GM12878 (cell line): ENCODE measurements around the gene RNF113A. TPM values are rescaled to one million over a fixed set of nuclear protein-coding genes. Genes with fewer than 3 reads are reported as not detected.

ENCODE experiments used
- ATAC-seq: fragments of 200-7000 bp; cut with Tn5 transposase; 3 replicates; pipeline ENCODE4 v1.9.1; 2020; ENCODE audit warnings: mild to moderate bottlenecking, moderate library complexity
- BruUV-seq: library from RNA; stranded (reverse); fragments of 400-500 nt; replicated peaks from 2 replicates; lab custom pipeline; 2021; lab: Mats Ljungman, UMichigan
- CTCF ChIA-PET: fragments of 300-600 bp; sonication (Branson Sonifier 250); formaldehyde crosslinking; extraction: SDS; loops from one replicate; lab custom pipeline; 2021; ENCODE audit warnings: inconsistent platforms; lab: Yijun Ruan, JAX
- POLR2A ChIA-PET: fragments of 350-600 bp; formaldehyde crosslinking; extraction: SDS; loops from one replicate; lab custom pipeline; 2021; ENCODE audit warnings: inconsistent platforms; lab: Charles Lee
- RAD21 ChIA-PET: fragments of 300-600 bp; sonication (Branson Sonifier 250); formaldehyde crosslinking; loops from one replicate; lab custom pipeline; 2023; ENCODE audit warnings: antibody characterized with exemption; ENCODE audit not compliant: unreplicated experiment; lab: Charles Lee
- SMC1A ChIA-PET: fragments of 300-600 bp; sonication (Branson Sonifier 250); formaldehyde crosslinking; loops from one replicate; lab custom pipeline; 2023; ENCODE audit not compliant: unreplicated experiment, uncharacterized antibody; lab: Charles Lee
- DNase-seq: peaks from one replicate; pipeline ENCODE4 v3.0.0-alpha.2; 2011; ENCODE audit warnings: low read depth, low spot score
- FAIRE-seq: peaks from 3 replicates; lab custom pipeline; 2011; peaks lifted over from hg19 to GRCh38; lab: Jason Lieb, UNC
- H2AFZ ChIP-seq: 2 replicates; pipeline ENCODE4 v1.6.0; 2011; ENCODE audit warnings: low read depth, low read length, control low read depth; ENCODE audit not compliant: control insufficient read depth
- H3K27ac ChIP-seq: 2 replicates; pipeline ENCODE4 v1.5.1; 2011; ENCODE audit warnings: control low read depth; ENCODE audit not compliant: control insufficient read depth, insufficient read depth
- H3K27me3 ChIP-seq, 2 experiments: replicated peaks in 1 of 2; 2 replicates each; pipeline versions ENCODE4 v1.6.0 to v1.6.1; 2011; ENCODE audit warnings: low read length in 1 of 2; ENCODE audit not compliant: control insufficient read depth in 2 of 2, insufficient read depth in 2 of 2
- H3K36me3 ChIP-seq, 2 experiments: 2 replicates each; pipeline ENCODE4 v1.5.1; 2011; ENCODE audit warnings: low read length in 1 of 2; ENCODE audit not compliant: control insufficient read depth in 2 of 2, insufficient read depth in 2 of 2
- H3K4me1 ChIP-seq: 2 replicates; pipeline ENCODE4 v1.6.1; 2011; ENCODE audit warnings: mild to moderate bottlenecking, low read length, moderate library complexity, mixed read lengths; ENCODE audit not compliant: control insufficient read depth, insufficient read depth
- H3K4me2 ChIP-seq: 2 replicates; pipeline ENCODE4 v1.6.0; 2011; ENCODE audit warnings: control low read depth; ENCODE audit not compliant: control insufficient read depth, insufficient read depth
- H3K4me3 ChIP-seq: fragments of 200-600 bp; sonication (generic); 2 replicates; pipeline ENCODE4 v1.5.1; 2016
- H3K79me2 ChIP-seq: 2 replicates; pipeline ENCODE4 v1.6.0; 2011; ENCODE audit warnings: low read length; ENCODE audit not compliant: control insufficient read depth, insufficient read depth
- H3K9ac ChIP-seq: 2 replicates; pipeline ENCODE4 v1.8.0; 2011; ENCODE audit warnings: low read length, control low read depth, mixed read lengths; ENCODE audit not compliant: control insufficient read depth, insufficient read depth
- H3K9me3 ChIP-seq: replicated peaks from 3 replicates; pipeline ENCODE4 v1.5.1; 2011; ENCODE audit warnings: mild to moderate bottlenecking, low read length; ENCODE audit not compliant: control insufficient read depth, insufficient read depth
- H4K20me1 ChIP-seq: 2 replicates; pipeline ENCODE4 v1.6.0; 2011; ENCODE audit not compliant: control insufficient read depth, insufficient read depth
- EP300 ChIP-seq, 2 experiments: fragments of 150-350 bp in 1 of 2; IDR thresholded peaks; 2 replicates each; pipeline ENCODE4 v1.6.1; 2011 to 2012; ENCODE audit warnings: low read depth in 2 of 2, low read length in 2 of 2, borderline replicate concordance in 1 of 2, improper control_type of control experiment in 1 of 2, inconsistent platforms in 1 of 2; ENCODE audit not compliant: control insufficient read depth in 1 of 2
- ESRRA ChIP-seq: IDR thresholded peaks from 2 replicates; pipeline ENCODE4 v1.6.1; 2012; ENCODE audit warnings: mild to moderate bottlenecking, low read length, improper control_type of control experiment
- ETV6 ChIP-seq, 2 experiments: fragments of 450-650 bp in 1 of 2; IDR thresholded peaks in 1 of 2; conservative IDR thresholded peaks in 1 of 2; 2 replicates each; pipeline ENCODE4 v1.6.1; 2014; ENCODE audit warnings: antibody characterized with exemption in 1 of 2, borderline replicate concordance in 1 of 2, low read depth in 1 of 2, mild to moderate bottlenecking in 1 of 2, moderate library complexity in 1 of 2
- IRF4 ChIP-seq: IDR thresholded peaks from 2 replicates; pipeline ENCODE4 v1.6.1; 2011; ENCODE audit warnings: low read depth, low read length
- KAT2A ChIP-seq: conservative IDR thresholded peaks from 2 replicates; pipeline ENCODE4 v1.6.1; 2011; ENCODE audit warnings: low read depth, low read length; ENCODE audit not compliant: control insufficient read depth
- MEF2A ChIP-seq: IDR thresholded peaks from 2 replicates; pipeline ENCODE4 v1.6.1; 2011; ENCODE audit warnings: low read depth, mild to moderate bottlenecking, low read length, moderate library complexity; ENCODE audit not compliant: insufficient read depth
- MTA2 ChIP-seq: fragments of 450-650 bp; IDR thresholded peaks from 2 replicates; pipeline ENCODE4 v1.6.1; 2016; ENCODE audit warnings: low read depth, mild to moderate bottlenecking, moderate library complexity
- NFYA ChIP-seq: IDR thresholded peaks from 2 replicates; pipeline ENCODE4 v1.6.1; 2011; ENCODE audit warnings: low read depth, mild to moderate bottlenecking, low read length, improper control_type of control experiment, borderline replicate concordance
- RCOR1 ChIP-seq: conservative IDR thresholded peaks from 2 replicates; pipeline ENCODE4 v1.6.1; 2012; ENCODE audit warnings: low read depth, low read length, improper control_type of control experiment
- SMARCA5 ChIP-seq: fragments of 450-650 bp; IDR thresholded peaks from 2 replicates; pipeline ENCODE4 v1.6.1; 2017; ENCODE audit warnings: mild to moderate bottlenecking
- SREBF1 ChIP-seq: IDR thresholded peaks from 2 replicates; pipeline ENCODE4 v1.6.1; 2012; ENCODE audit warnings: mild to moderate bottlenecking, low read length
- SREBF2 ChIP-seq: IDR thresholded peaks from 2 replicates; pipeline ENCODE4 v1.6.1; 2012; ENCODE audit warnings: mild to moderate bottlenecking, low read length
- WRNIP1 ChIP-seq: IDR thresholded peaks from 2 replicates; pipeline ENCODE4 v1.6.1; 2011; ENCODE audit warnings: low read depth, low read length, improper control_type of control experiment, borderline replicate concordance
- ZBED1 ChIP-seq: IDR thresholded peaks from 2 replicates; pipeline ENCODE4 v1.6.1; 2016; ENCODE audit warnings: borderline replicate concordance
- ZBTB4 ChIP-seq: fragments of 450-650 bp; formaldehyde crosslinking; IDR thresholded peaks from 2 replicates; pipeline ENCODE4 v1.4.0; 2022; ENCODE audit warnings: mild to moderate bottlenecking, moderate library complexity
- ZZZ3 ChIP-seq: IDR thresholded peaks from 2 replicates; pipeline ENCODE4 v1.6.1; 2011; ENCODE audit warnings: low read depth; ENCODE audit not compliant: control insufficient read depth, insufficient read length
- WGBS: methylation state at CpG from one replicate; pipeline ENCODE4 v1.1.6; 2016; ENCODE audit warnings: low lambda C conversion rate; ENCODE audit not compliant: insufficient replicate concordance, insufficient coverage; ENCODE audit errors: missing lambda C conversion rate; 5-methylcytosine and 5-hydroxymethylcytosine counted together
- in situ Hi-C: fragments of 300-500 bp; cut with MboI; formaldehyde crosslinking; loops from 9 replicates; pipeline ENCODE4 v1.14.3; 2018; ENCODE audit warnings: mixed read lengths
- intact Hi-C: fragments of 100-400 bp; cut with micrococcal nuclease; formaldehyde crosslinking; loops from one replicate; pipeline ENCODE4 v1.14.2; 2022; ENCODE audit not compliant: unreplicated experiment
- polyA plus RNA-seq, 11 experiments: library from polyadenylated mRNA; depleted of rRNA in 4 of 11; unstranded in 6 of 11; stranded (reverse) in 5 of 11; fragments of >200 nt; fragmentation: Nextera tagmentation in 4 of 11; fragmentation: Illumina TruSeq in 1 of 11; extraction: Ambion mirVana in 4 of 11; extraction: Trizol in 1 of 11; gene quantifications; 1 replicate in 1 of 11; 2 replicates in 10 of 11; pipeline versions ENCODE4 v1.2.1 to v1.2.3, GENCODE V29; 2011 to 2016; ENCODE audit warnings: inconsistent platforms in 2 of 11, missing spikeins in 2 of 11, low read depth in 1 of 11
- total RNA-seq, 4 experiments: library from RNA; depleted of rRNA in 3 of 4; stranded (reverse); fragments of >200 nt in 3 of 4; fragmentation: Illumina TruSeq in 1 of 4; extraction: Trizol in 1 of 4; gene quantifications; 2 replicates each; pipeline versions ENCODE4 v1.2.1 to v1.2.3, GENCODE V29; 2013 to 2021

The RNF113A gene
- total and polyA plus RNA-seq, 10 of the 15 experiments (the other 5 are each of a cell fraction or from before 2014, with no cell fraction given) = 20.6 to 33.1 (median 23.4) TPM

GRCh38 chrX:119899125-119899524, 27.6 kb upstream of the RNF113A start:
- Histone ChIP-seq H3K4me2 (no peak overlapping the region), H2AFZ (no peak overlapping the region), H3K9ac (no peak overlapping the region), H3K4me1 (no peaks in the 10 kb centered on the region), H3K4me3 (no peak overlapping the region), H3K79me2 (no peaks in the 10 kb centered on the region), H3K9me3 (no peaks in the 10 kb centered on the region), H4K20me1 (no peaks in the 10 kb centered on the region), H3K27ac (no peak overlapping the region), H3K27me3 (no peaks in the 10 kb centered on the region), H3K36me3 (no peaks in the 10 kb centered on the region)
- DNase-seq (no peak), ATAC-seq (no peak), FAIRE-seq (no peak)
- in situ Hi-C loops (no loop called here), intact Hi-C loops (no loop called here)
- POLR2A ChIA-PET = no interaction called here
- no peak for TF ChIP-seq WRNIP1
- TF ChIP-seq ETV6 (conservative IDR thresholded peaks at IDR 0.05 in 1 of 2, IDR thresholded peaks at IDR 0.05 in 1 of 2; ENCODE audit: borderline replicate concordance in 1 of 2, low read depth in 1 of 2) = no peak
- TF ChIP-seq MTA2 = no peak
- no peak for TF ChIP-seq ESRRA
- no peak for TF ChIP-seq ZZZ3
- no peak for TF ChIP-seq SREBF2
- no peak for TF ChIP-seq IRF4
- TF ChIP-seq RCOR1 = no peak
- TF ChIP-seq ZBTB4 (CRISPR knock-in tag) = no peak
- no peak for TF ChIP-seq SREBF1
- no peak for TF ChIP-seq NFYA
- no peak for TF ChIP-seq SMARCA5
- no peak for TF ChIP-seq ZBED1
- TF ChIP-seq KAT2A = no peak
- TF ChIP-seq EP300 (IDR thresholded peaks at IDR 0.05; ENCODE audit: borderline replicate concordance in 1 of 2, control insufficient read depth in 1 of 2, low read depth in 2 of 2, low read length in 2 of 2) = no peak
- TF ChIP-seq MEF2A = no peak
- SMC1A ChIA-PET = no interaction called here
- RAD21 ChIA-PET = no interaction called here
- CTCF ChIA-PET = interaction anchor here (0.9 kb wide), 1 partner anchor 15 kb away, joined by 3 read pairs; no protein-coding TSS in a partner anchor
- BruUV-seq = no TSS peak
- WGBS = 0% methylated on average over 2 of the region's 2 CpGs
